NCI-H2081 treated with DMSO at 0.1 percent for 48 hours (cell line): ENCODE measurements around the gene TLK1.

ENCODE experiments used
- DNase-seq: peaks from one replicate; lab custom pipeline; 2025; lab: John Stamatoyannopoulos, UW

The TLK1 gene

DNA sequence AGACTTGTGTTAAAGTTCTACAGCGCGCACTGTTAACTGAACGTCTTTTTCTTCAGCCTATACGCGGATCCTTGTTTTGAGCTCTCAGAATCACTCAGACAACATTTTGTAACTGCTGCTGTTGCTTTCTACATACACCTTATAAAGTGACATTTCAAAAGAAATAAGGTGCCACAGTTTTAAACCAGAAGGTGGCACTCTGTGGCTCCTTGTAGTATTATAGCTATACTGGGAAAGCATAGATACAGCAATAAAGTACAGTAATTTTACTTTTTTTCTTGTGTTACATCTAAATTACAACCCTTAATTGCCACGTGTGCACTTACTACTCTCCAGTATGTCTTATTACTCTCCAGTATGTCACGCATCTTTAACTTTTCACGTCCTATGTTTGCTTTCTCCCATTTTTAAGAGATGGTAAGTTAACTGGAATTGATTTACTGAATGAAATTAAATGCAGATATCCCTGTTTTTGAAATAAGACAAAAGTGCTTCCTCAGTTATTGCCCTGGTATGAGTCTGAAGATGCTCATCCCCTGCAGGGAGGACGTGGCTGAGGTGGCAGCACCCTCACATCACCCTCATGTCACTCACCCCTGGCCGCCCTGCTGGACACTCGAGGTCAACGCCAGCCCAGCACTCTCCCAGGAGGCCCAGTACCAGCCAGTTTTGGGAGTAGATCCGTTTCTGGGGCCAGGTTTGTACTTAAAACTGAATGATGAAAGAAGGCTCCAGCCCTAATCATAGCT is 193.9 kb downstream of the TLK1 start:
- DNase-seq = no peak

DNA sequence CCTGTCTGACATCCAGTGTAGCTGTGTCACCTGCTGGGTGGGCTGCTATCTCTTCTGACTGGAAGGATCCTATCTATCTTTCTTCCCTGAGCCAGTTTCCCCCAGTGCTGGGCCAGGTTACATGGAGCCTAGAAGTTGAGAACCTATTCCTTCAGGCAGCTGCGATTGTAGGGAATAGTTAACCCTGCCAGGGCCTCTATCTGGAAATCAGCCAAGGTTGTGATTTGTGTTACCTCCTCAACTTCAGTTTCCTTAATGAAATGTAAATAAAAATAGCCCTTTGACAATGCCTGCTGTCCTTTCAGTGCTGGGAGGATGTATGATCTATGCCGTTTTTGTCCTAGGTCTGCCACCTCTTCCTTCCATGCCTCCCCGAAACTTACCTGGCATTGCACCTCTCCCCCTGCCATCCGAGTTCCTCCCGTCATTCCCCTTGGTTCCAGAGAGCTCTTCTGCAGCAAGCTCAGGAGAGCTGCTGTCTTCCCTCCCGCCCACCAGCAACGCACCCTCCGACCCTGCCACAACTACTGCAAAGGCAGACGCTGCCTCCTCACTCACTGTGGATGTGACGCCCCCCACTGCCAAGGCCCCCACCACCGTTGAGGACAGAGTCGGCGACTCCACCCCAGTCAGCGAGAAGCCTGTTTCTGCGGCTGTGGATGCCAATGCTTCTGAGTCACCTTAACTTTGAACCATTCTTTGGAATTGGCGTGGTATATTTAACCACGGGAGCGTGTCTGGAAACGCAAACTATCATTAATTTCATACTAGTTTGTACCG is 195.1 kb downstream of the TLK1 start:
- no peak for DNase-seq

DNA sequence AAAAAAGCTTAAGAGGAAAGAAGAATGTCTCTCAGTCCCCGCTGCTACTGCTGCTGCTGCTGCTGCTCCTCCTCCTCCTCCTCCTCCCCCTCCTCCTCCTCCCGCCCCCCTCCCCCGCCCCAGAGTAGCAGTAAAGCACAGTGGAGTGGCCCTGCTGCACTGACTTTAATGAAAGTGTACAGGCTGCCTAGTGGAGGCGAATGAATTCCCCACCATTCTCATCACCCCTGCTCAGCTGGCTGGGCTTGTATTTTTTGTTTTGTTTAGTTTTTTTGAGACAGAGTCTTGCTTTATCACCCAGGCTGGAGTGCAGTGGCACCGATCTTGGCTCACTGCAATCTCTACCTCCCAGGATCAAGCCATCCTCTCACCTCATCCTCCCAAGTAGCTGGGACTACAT is 197.3 kb downstream of the TLK1 start:
- DNase-seq = no peak

DNA sequence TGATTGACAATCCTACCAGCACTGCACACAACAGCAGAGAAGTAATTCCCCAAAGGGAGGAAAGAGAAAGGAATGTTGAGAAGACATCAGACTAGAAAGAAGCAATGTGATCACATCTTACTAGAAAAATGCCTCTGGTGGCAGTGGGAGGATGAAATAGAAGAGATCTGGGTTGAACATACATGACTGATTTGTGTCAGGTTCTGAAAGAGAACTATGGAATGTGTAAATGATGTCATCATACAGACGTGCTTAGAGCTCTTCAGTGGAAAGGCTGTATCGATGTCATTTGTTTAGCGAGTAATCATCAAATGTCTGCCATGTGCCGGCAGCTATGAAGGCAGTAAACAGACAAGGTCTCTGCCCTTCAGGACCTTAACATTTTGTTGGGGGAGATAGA is 206.8 kb downstream of the TLK1 start:
- no peak for DNase-seq

DNA sequence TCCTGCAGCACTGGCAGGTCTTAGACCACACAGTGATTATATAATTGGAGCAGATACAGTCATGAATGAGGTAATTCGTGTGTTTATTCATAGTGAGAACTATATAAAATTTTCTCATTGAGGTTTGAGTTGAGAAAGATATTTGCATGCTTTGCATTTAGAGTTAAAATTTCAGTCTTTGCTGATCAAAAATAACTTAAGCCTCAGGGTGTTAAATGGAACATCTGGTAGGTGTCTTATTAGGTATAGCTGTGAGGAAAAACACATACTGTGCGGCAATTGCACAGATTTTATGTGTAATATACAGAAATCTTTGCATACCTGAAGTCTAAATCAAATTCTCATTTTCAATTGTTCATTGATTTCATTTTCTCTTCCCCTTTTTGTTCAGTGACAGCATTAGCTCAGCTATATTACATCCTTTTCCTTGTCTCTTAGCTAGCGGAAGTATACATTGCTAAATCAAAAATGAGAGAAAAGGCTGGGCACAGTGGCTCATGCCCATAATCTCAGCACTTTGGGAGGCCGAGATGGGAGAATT is 210.4 kb downstream of the TLK1 start:
- no peak for DNase-seq

DNA sequence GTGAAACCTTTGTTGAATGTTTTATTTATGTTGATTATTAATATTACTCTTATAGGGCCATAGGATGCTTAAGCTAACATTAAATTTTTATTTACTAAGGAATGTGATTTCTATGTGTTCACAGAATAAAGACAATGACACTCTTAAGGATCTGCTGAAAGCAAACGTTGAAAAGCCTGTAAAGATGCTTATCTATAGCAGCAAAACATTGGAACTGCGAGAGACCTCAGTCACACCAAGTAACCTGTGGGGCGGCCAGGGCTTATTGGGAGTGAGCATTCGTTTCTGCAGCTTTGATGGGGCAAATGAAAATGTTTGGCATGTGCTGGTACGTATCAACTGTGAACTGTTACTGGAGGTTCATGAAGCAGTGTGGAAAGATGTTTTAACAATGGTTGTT is 211.3 kb downstream of the TLK1 start:
- no peak for DNase-seq

DNA sequence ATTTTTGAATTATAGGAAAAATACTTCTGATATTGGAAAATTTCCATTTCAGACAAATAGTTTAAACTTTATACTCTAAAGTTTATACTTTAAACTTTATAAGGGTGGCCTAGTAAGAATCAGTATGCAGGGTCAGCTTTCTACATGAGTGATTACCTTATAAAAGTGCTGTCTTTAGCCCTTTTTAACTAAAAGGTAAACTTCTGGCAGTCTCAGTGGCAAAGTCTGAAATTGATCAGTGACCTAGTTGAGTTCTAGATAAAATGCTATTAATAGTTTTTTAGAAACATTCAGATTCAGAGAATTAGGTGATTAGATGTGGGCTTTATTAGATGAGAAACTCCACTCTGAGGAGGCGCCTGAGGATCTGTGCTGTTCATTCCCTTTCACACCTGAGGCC is 216.1 kb downstream of the TLK1 start:
- no peak for DNase-seq

DNA sequence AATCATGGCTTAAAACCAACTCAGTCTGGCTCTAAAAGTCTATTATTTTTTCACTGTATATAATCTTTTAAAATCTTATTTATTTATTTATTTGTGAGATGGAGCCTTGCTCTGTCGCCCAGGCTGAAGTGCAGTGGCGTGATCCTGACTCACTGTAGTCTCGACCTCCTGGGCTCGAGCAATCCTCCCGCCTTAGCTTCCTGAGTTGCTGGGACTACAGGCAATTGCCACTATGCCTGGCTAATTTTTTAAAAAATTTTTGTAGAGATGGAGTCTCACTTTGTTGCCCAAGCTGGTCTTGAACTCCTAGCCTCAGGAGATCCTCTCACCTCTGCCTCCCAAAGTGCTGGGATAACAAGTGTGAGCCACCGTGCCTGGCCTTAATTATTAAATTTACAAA is 217.1 kb downstream of the TLK1 start:
- no peak for DNase-seq

DNA sequence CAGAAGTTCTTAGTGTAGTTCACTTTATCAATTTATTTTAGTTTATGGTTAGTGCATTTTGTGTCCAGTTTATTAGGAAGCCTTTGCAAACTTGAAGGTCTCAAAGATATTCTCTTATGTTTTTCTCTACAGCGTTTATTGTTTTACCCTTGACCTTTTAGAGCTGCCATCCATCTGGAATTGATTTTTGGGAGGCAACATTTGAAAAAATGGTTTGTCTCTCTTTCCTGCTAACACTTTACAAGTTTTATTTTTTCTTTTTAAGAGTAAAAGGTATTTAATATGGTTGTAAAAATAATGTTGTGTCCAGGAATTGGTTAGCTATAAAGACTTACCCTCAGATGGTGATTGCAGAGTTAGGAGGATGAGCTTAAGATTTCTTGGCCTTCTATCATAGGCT is 217.7 kb downstream of the TLK1 start:
- DNase-seq = no peak

DNA sequence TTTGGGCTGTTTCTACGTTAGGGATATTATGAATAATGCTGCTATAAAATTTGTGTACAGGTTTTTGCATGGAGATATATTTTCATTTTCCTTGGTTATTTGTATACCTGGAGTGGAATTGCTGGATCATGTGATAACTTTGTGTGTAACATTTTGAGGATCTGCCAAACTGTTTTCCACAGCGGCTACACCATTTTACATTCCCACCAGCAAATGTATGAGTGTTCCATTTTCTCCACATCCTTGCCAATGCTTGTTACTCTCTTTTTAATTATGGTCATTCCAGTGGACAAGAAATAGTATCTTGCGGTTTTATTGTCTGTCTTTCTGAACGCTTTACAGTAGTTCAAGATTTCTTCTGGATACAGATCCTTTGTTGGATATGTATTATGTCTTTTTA is 218.1 kb downstream of the TLK1 start:
- DNase-seq = no peak
